Neural progenitor cell (in vitro differentiated cells): ENCODE data around the gene TRIP13. TPM values are rescaled to one million over a fixed set of nuclear protein-coding genes. Genes with fewer than 3 reads are reported as not detected.

ENCODE experiments used
- DNase-seq: peaks from one replicate; pipeline ENCODE4 v3.0.0-alpha.2; 2016; ENCODE audit warnings: low spot score
- H2AFZ ChIP-seq: fragments of 200-600 bp; sonication (generic); replicated peaks from 2 replicates; pipeline ENCODE4 v1.6.1; 2016; ENCODE audit warnings: antibody characterized with exemption
- H3F3A ChIP-seq: fragments of 200-600 bp; sonication (generic); 2 replicates; pipeline ENCODE4 v1.6.1; 2016; ENCODE audit warnings: antibody characterized with exemption, low read depth
- H3K27ac ChIP-seq: fragments of 200-600 bp; sonication (generic); 2 replicates; pipeline ENCODE4 v1.5.1; 2016; ENCODE audit warnings: mild to moderate bottlenecking
- H3K27me3 ChIP-seq: fragments of 200-600 bp; sonication (generic); 2 replicates; pipeline ENCODE4 v1.6.1; 2016; ENCODE audit warnings: mild to moderate bottlenecking, moderate library complexity
- H3K36me3 ChIP-seq: fragments of 200-600 bp; sonication (generic); 2 replicates; pipeline ENCODE4 v1.5.1; 2016
- H3K4me1 ChIP-seq: fragments of 200-600 bp; sonication (generic); 2 replicates; pipeline ENCODE4 v1.6.1; 2016; ENCODE audit warnings: mixed run types
- H3K4me2 ChIP-seq: fragments of 200-600 bp; sonication (generic); 2 replicates; pipeline ENCODE4 v1.6.1; 2016
- H3K4me3 ChIP-seq: fragments of 200-600 bp; sonication (generic); 2 replicates; pipeline ENCODE4 v1.5.1; 2016
- H3K79me2 ChIP-seq: fragments of 200-600 bp; sonication (generic); 2 replicates; pipeline ENCODE4 v1.6.1; 2016; ENCODE audit warnings: low read depth
- H3K9ac ChIP-seq: fragments of 200-600 bp; sonication (generic); 2 replicates; pipeline ENCODE4 v1.6.1; 2016
- H3K9me3 ChIP-seq: fragments of 200-600 bp; sonication (generic); 2 replicates; pipeline ENCODE4 v1.5.1; 2016; ENCODE audit warnings: low read depth
- H4K20me1 ChIP-seq: fragments of 200-600 bp; sonication (generic); 2 replicates; pipeline ENCODE4 v1.6.1; 2016; ENCODE audit warnings: low read depth
- H3K27ac Mint-ChIP-seq: 3 replicates; pipeline ENCODE4 v1.8.0; 2021; ENCODE audit warnings: mixed read lengths
- H3K27me3 Mint-ChIP-seq: 2 replicates; pipeline ENCODE4 v1.8.0; 2022; ENCODE audit warnings: low read depth, mild to moderate bottlenecking, inconsistent platforms, moderate library complexity, mixed read lengths; ENCODE audit not compliant: insufficient read depth
- H3K36me3 Mint-ChIP-seq: 3 replicates; pipeline ENCODE4 v1.8.0; 2021; ENCODE audit warnings: mixed read lengths
- H3K4me1 Mint-ChIP-seq: 3 replicates; pipeline ENCODE4 v1.8.0; 2021; ENCODE audit warnings: mixed read lengths
- H3K4me3 Mint-ChIP-seq: 3 replicates; pipeline ENCODE4 v1.8.0; 2021; ENCODE audit warnings: mild to moderate bottlenecking, moderate library complexity, mixed read lengths
- H3K9me3 Mint-ChIP-seq: 3 replicates; pipeline ENCODE4 v1.8.0; 2020; ENCODE audit warnings: mixed read lengths
- EZH2 ChIP-seq: fragments of 200-600 bp; sonication (generic); IDR thresholded peaks from 2 replicates; pipeline ENCODE4 v1.6.1; 2017; ENCODE audit warnings: antibody characterized with exemption, mild to moderate bottlenecking, moderate library complexity
- EZH2phosphoT487 ChIP-seq: fragments of 200-600 bp; sonication (generic); IDR thresholded peaks from 2 replicates; pipeline ENCODE4 v1.6.1; 2017; ENCODE audit warnings: antibody characterized with exemption
- total RNA-seq: library from RNA; depleted of rRNA; stranded (reverse); fragments of >200 nt; gene quantifications from 2 replicates; pipeline ENCODE4 v1.2.3, GENCODE V29; 2015; ENCODE audit warnings: low replicate concordance
- TF ChIP-seq, protein P1 (sequence below): fragments of 200-600 bp; sonication (generic); IDR thresholded peaks from 2 replicates; pipeline ENCODE4 v1.5.1; 2017; ENCODE audit warnings: antibody characterized with exemption, mild to moderate bottlenecking

The TRIP13 gene
- total RNA-seq, 1 donor from 2014 or later: 32.3 TPM

DNA sequence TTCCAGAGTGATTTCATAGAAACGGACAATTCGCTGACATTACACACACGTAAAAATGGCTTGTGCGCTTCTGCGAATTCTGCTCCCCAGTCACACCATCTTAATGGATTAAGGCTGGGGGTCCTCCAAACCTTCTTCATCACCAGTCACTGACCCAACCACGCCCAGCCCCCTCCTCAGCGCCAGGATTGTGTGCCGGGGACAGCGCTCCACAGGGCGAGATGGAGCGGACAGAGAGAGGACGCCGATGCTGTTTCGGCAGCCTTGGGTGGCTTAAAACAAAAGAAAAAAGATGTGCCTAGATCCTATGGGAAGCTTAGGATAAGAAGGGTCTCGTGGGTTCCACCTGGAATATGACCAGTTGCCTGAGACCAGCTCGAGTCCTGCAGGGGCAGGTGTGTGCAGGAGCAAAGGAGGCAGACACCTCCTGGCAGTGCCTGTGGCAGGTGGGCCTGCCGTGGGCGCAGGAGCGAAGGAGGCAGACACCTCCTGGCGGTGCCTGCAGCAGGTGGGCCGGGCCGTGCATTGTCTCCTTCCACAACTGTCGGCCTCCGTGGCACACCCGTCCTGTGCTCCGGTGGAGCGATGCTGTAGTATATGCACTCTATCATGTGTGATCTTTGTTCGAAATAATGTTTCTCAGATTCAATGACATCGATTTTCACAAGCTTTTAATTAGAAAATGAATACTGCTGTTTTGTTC is 20.9 kb upstream of the TRIP13 start:
- no peak for DNase-seq
- no peak overlapping the region for H3K4me3 ChIP-seq
- Mint-ChIP-seq H3K27me3 (peaks cover 4% of the 10 kb centered on the region), H3K4me3 (no peak overlapping the region), H3K36me3 (peaks cover 39% of the 10 kb centered on the region), H3K27ac (no peak overlapping the region), H3K9me3 (no peaks in the 10 kb centered on the region), H3K4me1 (no peaks in the 10 kb centered on the region)
- no peaks in the 10 kb centered on the region for H3K27me3 ChIP-seq
- no peak overlapping the region for H3K4me2 ChIP-seq
- H3K36me3 ChIP-seq: no peaks in the 10 kb centered on the region
- H3K79me2 ChIP-seq: no peaks in the 10 kb centered on the region
- H3K27ac ChIP-seq: no peak overlapping the region
- H3K9me3 ChIP-seq: no peaks in the 10 kb centered on the region
- no peak overlapping the region for H3K9ac ChIP-seq
- H3K4me1 ChIP-seq: no peaks in the 10 kb centered on the region
- H2AFZ ChIP-seq: no peak overlapping the region
- no peaks in the 10 kb centered on the region for H3F3A ChIP-seq
- TF ChIP-seq EZH2phosphoT487: no peak
- no peak for TF ChIP-seq EZH2
- TF ChIP-seq, protein P1, sequence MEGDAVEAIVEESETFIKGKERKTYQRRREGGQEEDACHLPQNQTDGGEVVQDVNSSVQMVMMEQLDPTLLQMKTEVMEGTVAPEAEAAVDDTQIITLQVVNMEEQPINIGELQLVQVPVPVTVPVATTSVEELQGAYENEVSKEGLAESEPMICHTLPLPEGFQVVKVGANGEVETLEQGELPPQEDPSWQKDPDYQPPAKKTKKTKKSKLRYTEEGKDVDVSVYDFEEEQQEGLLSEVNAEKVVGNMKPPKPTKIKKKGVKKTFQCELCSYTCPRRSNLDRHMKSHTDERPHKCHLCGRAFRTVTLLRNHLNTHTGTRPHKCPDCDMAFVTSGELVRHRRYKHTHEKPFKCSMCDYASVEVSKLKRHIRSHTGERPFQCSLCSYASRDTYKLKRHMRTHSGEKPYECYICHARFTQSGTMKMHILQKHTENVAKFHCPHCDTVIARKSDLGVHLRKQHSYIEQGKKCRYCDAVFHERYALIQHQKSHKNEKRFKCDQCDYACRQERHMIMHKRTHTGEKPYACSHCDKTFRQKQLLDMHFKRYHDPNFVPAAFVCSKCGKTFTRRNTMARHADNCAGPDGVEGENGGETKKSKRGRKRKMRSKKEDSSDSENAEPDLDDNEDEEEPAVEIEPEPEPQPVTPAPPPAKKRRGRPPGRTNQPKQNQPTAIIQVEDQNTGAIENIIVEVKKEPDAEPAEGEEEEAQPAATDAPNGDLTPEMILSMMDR: no peak
- H4K20me1 ChIP-seq: peaks cover 5% of the 10 kb centered on the region

DNA sequence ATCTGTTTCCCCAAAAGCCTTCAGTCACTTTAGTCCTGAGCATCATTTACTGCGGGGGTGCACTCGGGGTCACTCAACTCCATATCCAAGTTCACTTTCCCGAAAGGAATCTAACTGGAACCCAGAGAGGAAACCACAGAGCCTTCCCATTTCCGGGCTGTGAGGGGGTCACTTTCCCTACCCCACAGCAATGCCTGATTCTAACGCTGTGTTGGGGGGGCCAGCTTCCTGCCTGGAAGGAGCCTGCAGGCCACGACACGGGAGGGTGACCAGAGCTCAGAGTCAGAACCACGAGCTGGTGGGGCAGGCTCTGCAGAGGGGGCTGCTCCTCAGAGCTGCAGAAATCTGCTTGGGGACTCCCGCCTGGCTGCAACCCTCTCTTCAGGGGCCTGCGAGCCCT is 20.4 kb upstream of the TRIP13 start:
- no peaks in the 10 kb centered on the region for H3K27me3 ChIP-seq
- no peak overlapping the region for H2AFZ ChIP-seq
- peaks cover 5% of the 10 kb centered on the region for H4K20me1 ChIP-seq
- TF ChIP-seq EZH2phosphoT487: no peak
- TF ChIP-seq, protein P1: no peak
- no peak for TF ChIP-seq EZH2
- Mint-ChIP-seq H3K27me3 (peaks cover 4% of the 10 kb centered on the region), H3K27ac (no peak overlapping the region), H3K4me3 (no peak overlapping the region), H3K9me3 (no peaks in the 10 kb centered on the region), H3K36me3 (peaks cover 41% of the 10 kb centered on the region), H3K4me1 (no peaks in the 10 kb centered on the region)
- no peaks in the 10 kb centered on the region for H3F3A ChIP-seq
- no peak for DNase-seq
- no peak overlapping the region for H3K4me2 ChIP-seq
- no peaks in the 10 kb centered on the region for H3K79me2 ChIP-seq
- H3K9ac ChIP-seq: no peak overlapping the region
- H3K36me3 ChIP-seq: no peaks in the 10 kb centered on the region
- no peaks in the 10 kb centered on the region for H3K4me1 ChIP-seq
- no peak overlapping the region for H3K27ac ChIP-seq
- H3K4me3 ChIP-seq: no peak overlapping the region
- no peaks in the 10 kb centered on the region for H3K9me3 ChIP-seq

DNA sequence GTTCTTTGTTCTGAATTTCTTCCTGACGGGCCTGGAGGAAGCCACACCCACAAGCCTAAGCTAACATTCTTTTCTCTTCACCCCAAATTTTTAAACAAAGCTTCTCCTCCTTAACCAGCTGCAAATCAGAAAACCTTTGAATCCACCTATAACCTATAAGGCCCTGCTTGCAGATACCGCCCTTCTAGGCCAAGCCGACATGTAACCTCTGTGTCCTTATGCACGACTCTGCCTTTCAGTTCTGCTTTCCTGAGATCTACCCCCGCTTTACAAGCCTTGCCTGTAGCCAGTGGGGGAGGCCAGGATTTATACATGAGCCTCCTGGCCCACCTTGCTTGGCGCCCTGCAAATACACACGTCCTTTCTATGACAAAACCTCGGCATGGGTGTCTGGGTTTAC is 19.4 kb upstream of the TRIP13 start:
- Histone ChIP-seq H3K4me1 (no peaks in the 10 kb centered on the region), H2AFZ (no peak overlapping the region), H3K36me3 (no peaks in the 10 kb centered on the region), H3F3A (no peaks in the 10 kb centered on the region), H3K27ac (no peak overlapping the region), H3K4me2 (no peak overlapping the region), H3K27me3 (no peaks in the 10 kb centered on the region), H3K79me2 (no peaks in the 10 kb centered on the region), H3K4me3 (no peak overlapping the region), H4K20me1 (peaks cover 5% of the 10 kb centered on the region), H3K9me3 (no peaks in the 10 kb centered on the region), H3K9ac (no peak overlapping the region)
- peaks cover 36% of the 10 kb centered on the region for H3K36me3 Mint-ChIP-seq
- no peaks in the 10 kb centered on the region for H3K4me1 Mint-ChIP-seq
- DNase-seq: no peak
- H3K4me3 Mint-ChIP-seq: no peak overlapping the region
- peaks cover 4% of the 10 kb centered on the region for H3K27me3 Mint-ChIP-seq
- no peaks in the 10 kb centered on the region for H3K9me3 Mint-ChIP-seq
- TF ChIP-seq EZH2phosphoT487: no peak
- TF ChIP-seq EZH2: no peak
- TF ChIP-seq, protein P1: no peak
- H3K27ac Mint-ChIP-seq: no peak overlapping the region
